Adrenal gland (tissue), 12 donors: ENCODE measurements around the gene HSBP1. TPM values are rescaled to one million over a fixed set of nuclear protein-coding genes. Genes with fewer than 3 reads are reported as not detected.

Experiments used
- DNase-seq, 7 donors: peaks; one replicate each; pipeline ENCODE4 v3.0.0-alpha.2; 2019 to 2020
- H3K27ac ChIP-seq, 5 donors: fragments of 200-600 bp; sonication (generic) in 4 of 5; 1 replicate in 3 of 5; 2 replicates in 2 of 5; pipeline versions ENCODE4 v1.5.1 to v1.8.0; 2016 to 2020; ENCODE audit warnings: mild to moderate bottlenecking in 1 of 5
- H3K27me3 ChIP-seq: fragments of 200-600 bp; 2 replicates; pipeline ENCODE4 v1.8.0; 2021
- H3K36me3 ChIP-seq, 2 donors: fragments of 200-600 bp; replicated peaks in 1 of 2; 1 replicate in 1 of 2; 2 replicates in 1 of 2; pipeline versions ENCODE4 v1.5.1 to v1.8.0; 2018 to 2022
- H3K4me1 ChIP-seq, 2 donors: fragments of 200-600 bp; replicated peaks in 1 of 2; 1 replicate in 1 of 2; 2 replicates in 1 of 2; pipeline versions ENCODE4 v1.5.1 to v1.8.0; 2018 to 2021
- H3K4me3 ChIP-seq, 4 donors: fragments of 200-600 bp; sonication (generic) in 3 of 4; one replicate each; pipeline ENCODE4 v1.5.1; 2016 to 2018
- H3K9me3 ChIP-seq, 3 donors: fragments of 200-600 bp; sonication (generic) in 1 of 3; replicated peaks in 1 of 3; 1 replicate in 2 of 3; 2 replicates in 1 of 3; pipeline versions ENCODE4 v1.5.1 to v1.8.0; 2016 to 2021
- POLR2A ChIP-seq, 2 donors: fragments of 450-650 bp; IDR thresholded peaks; one replicate each; pipeline ENCODE4 v1.6.1; 2017; ENCODE audit warnings: antibody characterized with exemption in 2 of 2, mild to moderate bottlenecking in 2 of 2, moderate library complexity in 1 of 2
- WGBS, 4 donors: extraction: QIAGEN DNeasy Blood & Tissue Kit in 2 of 4; methylation state at CpG; one replicate each; pipeline versions ENCODE4 v1.1.5 to v1.1.7; 2013 to 2017; 5-methylcytosine and 5-hydroxymethylcytosine counted together
- intact Hi-C, 2 donors: fragments of 100-400 bp; cut with DNase I; formaldehyde crosslinking; loops; one replicate each; pipeline versions ENCODE4 v1.14.1 to v1.15.0; 2022 to 2023
- polyA plus RNA-seq, 3 donors: library from polyadenylated mRNA; stranded (reverse); fragments of 200-250 nt in 2 of 3; fragments of 350-450 nt in 1 of 3; fragmentation: Illumina TruSeq in 1 of 3; extraction: RNeasy Lipid Tissue Mini Kit (QIAGEN cat#74804) in 1 of 3; gene quantifications; one replicate each; pipeline ENCODE4 v1.2.3, GENCODE V29; 2013 to 2014
- total RNA-seq, 9 donors: library from RNA; depleted of rRNA in 4 of 9; stranded (reverse); fragments of >200 nt in 4 of 9; fragments of 120-200 nt in 1 of 9; fragmentation: NEBNext Ultra II Directional in 1 of 9; extraction: Animal tissue kit (Norgen Biotek cat#: 25700) in 1 of 9; gene quantifications; one replicate each; pipeline versions ENCODE4 v1.1.0 to v1.2.4, GENCODE V29; 2013 to 2023
- TF ChIP-seq, protein P1 (sequence below), 6 experiments: fragments of 450-650 bp in 4 of 6; fragments of 200-600 bp in 2 of 6; sonication (generic) in 1 of 6; IDR thresholded peaks; 1 replicate in 5 of 6; 2 replicates in 1 of 6; pipeline versions ENCODE4 v1.5.1 to v1.8.0; 2016 to 2021; ENCODE audit warnings: antibody characterized with exemption in 6 of 6, mild to moderate bottlenecking in 2 of 6, moderate library complexity in 1 of 6
- donor health status: healthy with polysubstance abuse.
- donor health status: Bipolar disorder and iron deficiency.
- donor health status: DM: yes; HTN: yes; CAD: no.
- donor health status: DM: no; HTN: no; CAD: no.
- donor health status: DM: no; HTN: no; CAD: no.
- donor health status: DM: yes; HTN: yes; CAD: no.

HSBP1 gene
- total and polyA plus RNA-seq, 12 donors: 11.0 to 214 (median 112) TPM

DNA sequence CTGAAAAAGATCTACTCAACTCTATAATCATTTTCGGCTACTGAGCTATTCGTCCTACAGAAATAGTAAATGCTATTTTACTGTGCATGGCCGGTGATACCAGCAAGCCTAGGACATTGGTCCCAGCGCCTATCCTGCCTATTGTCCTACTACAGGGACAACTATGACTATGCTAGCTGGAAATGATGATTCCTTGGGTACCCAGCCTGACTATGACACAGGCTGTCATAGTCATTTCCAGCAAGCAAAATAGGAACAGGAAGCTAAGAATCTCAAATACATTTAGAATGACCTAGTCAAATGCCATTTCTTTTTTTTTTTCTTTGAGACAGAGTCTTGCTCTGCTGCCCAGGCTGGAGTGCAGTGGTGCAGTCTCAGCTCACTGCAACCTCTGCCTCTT is 33.7 kb upstream of the HSBP1 start:
- Histone ChIP-seq H3K4me1 (peaks cover 0 to 10% of the 10 kb centered on the region in 2 donors), H3K9me3 (no peaks in the 10 kb centered on the region), H3K36me3 (no peaks in the 10 kb centered on the region), H3K27me3 (no peaks in the 10 kb centered on the region), H3K4me3 (no peak overlapping the region), H3K27ac (no peak overlapping the region)
- intact Hi-C loops: no loop called here
- 85 to 96% (median 88%) methylated on average over 4 of the region's 4 CpGs for WGBS, 4 donors
- TF ChIP-seq POLR2A (IDR thresholded peaks at IDR 0.05): no peak
- TF ChIP-seq, protein P1, sequence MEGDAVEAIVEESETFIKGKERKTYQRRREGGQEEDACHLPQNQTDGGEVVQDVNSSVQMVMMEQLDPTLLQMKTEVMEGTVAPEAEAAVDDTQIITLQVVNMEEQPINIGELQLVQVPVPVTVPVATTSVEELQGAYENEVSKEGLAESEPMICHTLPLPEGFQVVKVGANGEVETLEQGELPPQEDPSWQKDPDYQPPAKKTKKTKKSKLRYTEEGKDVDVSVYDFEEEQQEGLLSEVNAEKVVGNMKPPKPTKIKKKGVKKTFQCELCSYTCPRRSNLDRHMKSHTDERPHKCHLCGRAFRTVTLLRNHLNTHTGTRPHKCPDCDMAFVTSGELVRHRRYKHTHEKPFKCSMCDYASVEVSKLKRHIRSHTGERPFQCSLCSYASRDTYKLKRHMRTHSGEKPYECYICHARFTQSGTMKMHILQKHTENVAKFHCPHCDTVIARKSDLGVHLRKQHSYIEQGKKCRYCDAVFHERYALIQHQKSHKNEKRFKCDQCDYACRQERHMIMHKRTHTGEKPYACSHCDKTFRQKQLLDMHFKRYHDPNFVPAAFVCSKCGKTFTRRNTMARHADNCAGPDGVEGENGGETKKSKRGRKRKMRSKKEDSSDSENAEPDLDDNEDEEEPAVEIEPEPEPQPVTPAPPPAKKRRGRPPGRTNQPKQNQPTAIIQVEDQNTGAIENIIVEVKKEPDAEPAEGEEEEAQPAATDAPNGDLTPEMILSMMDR (IDR thresholded peaks at IDR 0.05): no peak
- DNase-seq: peak in 1 of 7 donors; percentile 23

- TF ChIP-seq, protein P1 (IDR thresholded peaks at IDR 0.05): no peak
- no peak for TF ChIP-seq POLR2A (IDR thresholded peaks at IDR 0.05)
- Histone ChIP-seq H3K36me3 (no peaks in the 10 kb centered on the region), H3K27me3 (no peaks in the 10 kb centered on the region), H3K4me3 (no peak overlapping the region), H3K9me3 (no peaks in the 10 kb centered on the region), H3K27ac (no peak overlapping the region), H3K4me1 (peaks cover 8 to 19% of the 10 kb centered on the region in 2 donors)
- 84 to 87% (median 86%) methylated on average over 6 to 9 of the region's 9 CpGs for WGBS, 4 donors
- DNase-seq: no peak
- intact Hi-C loops: no loop called here
Measured at GRCh38 chr16:83776944-83777343, 30.8 kb upstream of the HSBP1 start.

- no peak overlapping the region for H3K4me3 ChIP-seq
- H3K4me1 ChIP-seq: peaks cover 8 to 19% of the 10 kb centered on the region in 2 donors
- no peaks in the 10 kb centered on the region for H3K36me3 ChIP-seq
- no peaks in the 10 kb centered on the region for H3K27me3 ChIP-seq
- intact Hi-C loops: no loop called here
- H3K9me3 ChIP-seq: no peaks in the 10 kb centered on the region
- DNase-seq: peak in 5 of 7 donors; percentile 27 to 51 (median 43)
- peak overlapping the region in 1 of 5 donors; percentile 15 for H3K27ac ChIP-seq
- WGBS, 4 donors: 9 to 23% (median 11%) methylated on average over 6 of the region's 6 CpGs
- no peak for TF ChIP-seq POLR2A (IDR thresholded peaks at IDR 0.05)
- TF ChIP-seq, protein P1 (IDR thresholded peaks at IDR 0.05): no peak
Measured at GRCh38 chr16:83779886-83780285, 27.9 kb upstream of the HSBP1 start.

GRCh38 chr16:83785455-83785854 is 22.3 kb upstream of the HSBP1 start:
- H3K4me1 ChIP-seq: peaks cover 5 to 7% of the 10 kb centered on the region in 2 donors
- no peak for DNase-seq
- H3K4me3 ChIP-seq: no peak overlapping the region
- H3K36me3 ChIP-seq: no peaks in the 10 kb centered on the region
- H3K27ac ChIP-seq: no peak overlapping the region
- 67 to 90% (median 72%) methylated on average over 2 of the region's 2 CpGs for WGBS, 4 donors
- intact Hi-C loops: no loop called here
- no peaks in the 10 kb centered on the region for H3K9me3 ChIP-seq
- no peak for TF ChIP-seq POLR2A (IDR thresholded peaks at IDR 0.05)
- TF ChIP-seq, protein P1 (IDR thresholded peaks at IDR 0.05): no peak
- no peaks in the 10 kb centered on the region for H3K27me3 ChIP-seq
